Epithelial cell of proximal tubule (primary cell): Measurements from ENCODE around the gene TMEM86A. TPM values are rescaled to one million over a fixed set of nuclear protein-coding genes. Genes with fewer than 3 reads are reported as not detected.

Source experiments
- DNase-seq: peaks from one replicate; pipeline ENCODE4 v3.0.0-alpha.2; 2011; ENCODE audit warnings: low read depth
- H3K4me3 ChIP-seq: 2 replicates; pipeline ENCODE4 v1.5.1; 2011; ENCODE audit warnings: low read depth, mild to moderate bottlenecking, low read length
- total RNA-seq: library from RNA; depleted of rRNA; stranded (reverse); fragments of >200 nt; gene quantifications from 2 replicates; pipeline ENCODE4 v1.2.3, GENCODE V29; 2015
- TF ChIP-seq, protein P1 (sequence below): conservative IDR thresholded peaks from 2 replicates; pipeline ENCODE4 v1.5.1; 2012; ENCODE audit warnings: low read depth, mild to moderate bottlenecking, low read length

The TMEM86A gene
- total RNA-seq, 1 donor from 2014 or later: 0.92 TPM

DNA sequence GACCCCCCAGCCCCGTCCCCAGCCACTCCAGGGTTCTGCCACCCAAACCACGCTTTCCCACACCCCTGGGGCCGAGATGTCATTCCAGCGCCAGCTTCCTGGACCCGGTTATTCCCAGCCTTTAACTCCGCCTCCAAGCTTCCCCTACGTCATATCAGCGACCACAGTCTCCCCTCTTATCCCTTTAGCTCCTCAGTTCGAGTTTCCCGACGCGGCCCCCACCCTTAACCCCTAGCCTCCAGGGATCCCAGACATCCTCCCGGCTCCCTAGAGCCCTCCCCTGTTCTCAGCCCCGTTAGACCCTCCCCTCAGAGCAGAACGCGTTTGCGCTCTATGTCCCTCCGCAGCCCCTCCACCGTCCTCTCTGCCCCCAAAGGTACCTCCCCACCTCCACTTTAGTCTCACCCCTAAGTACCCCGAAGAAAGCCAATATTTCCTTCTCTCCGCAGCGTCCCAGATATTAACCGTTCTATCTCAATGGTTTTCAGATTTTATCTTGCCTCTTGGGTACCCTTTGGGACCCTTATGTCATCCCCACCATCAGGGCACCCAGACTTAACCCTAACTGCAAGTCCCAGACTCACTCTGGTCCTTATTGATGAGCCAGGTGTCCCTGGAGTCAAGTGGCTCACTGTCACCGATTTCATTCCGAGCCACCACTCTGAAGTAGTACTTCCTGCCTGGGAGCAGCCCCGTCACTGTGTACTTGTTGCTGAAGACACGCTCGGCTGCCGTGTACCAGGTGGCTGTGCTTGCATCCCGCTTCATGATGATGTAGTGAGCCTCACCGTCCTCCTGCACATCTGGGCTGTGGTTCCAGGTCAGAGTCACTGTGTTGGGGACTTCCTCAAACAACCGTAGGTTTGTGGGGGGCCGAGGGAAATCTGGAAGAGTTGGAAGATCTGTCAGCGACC, 8.0 kb downstream of the TMEM86A start:
- H3K4me3 ChIP-seq: peak overlapping the region; percentile 70
- DNase-seq: no peak
- TF ChIP-seq, protein P1, sequence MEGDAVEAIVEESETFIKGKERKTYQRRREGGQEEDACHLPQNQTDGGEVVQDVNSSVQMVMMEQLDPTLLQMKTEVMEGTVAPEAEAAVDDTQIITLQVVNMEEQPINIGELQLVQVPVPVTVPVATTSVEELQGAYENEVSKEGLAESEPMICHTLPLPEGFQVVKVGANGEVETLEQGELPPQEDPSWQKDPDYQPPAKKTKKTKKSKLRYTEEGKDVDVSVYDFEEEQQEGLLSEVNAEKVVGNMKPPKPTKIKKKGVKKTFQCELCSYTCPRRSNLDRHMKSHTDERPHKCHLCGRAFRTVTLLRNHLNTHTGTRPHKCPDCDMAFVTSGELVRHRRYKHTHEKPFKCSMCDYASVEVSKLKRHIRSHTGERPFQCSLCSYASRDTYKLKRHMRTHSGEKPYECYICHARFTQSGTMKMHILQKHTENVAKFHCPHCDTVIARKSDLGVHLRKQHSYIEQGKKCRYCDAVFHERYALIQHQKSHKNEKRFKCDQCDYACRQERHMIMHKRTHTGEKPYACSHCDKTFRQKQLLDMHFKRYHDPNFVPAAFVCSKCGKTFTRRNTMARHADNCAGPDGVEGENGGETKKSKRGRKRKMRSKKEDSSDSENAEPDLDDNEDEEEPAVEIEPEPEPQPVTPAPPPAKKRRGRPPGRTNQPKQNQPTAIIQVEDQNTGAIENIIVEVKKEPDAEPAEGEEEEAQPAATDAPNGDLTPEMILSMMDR: no peak

DNA sequence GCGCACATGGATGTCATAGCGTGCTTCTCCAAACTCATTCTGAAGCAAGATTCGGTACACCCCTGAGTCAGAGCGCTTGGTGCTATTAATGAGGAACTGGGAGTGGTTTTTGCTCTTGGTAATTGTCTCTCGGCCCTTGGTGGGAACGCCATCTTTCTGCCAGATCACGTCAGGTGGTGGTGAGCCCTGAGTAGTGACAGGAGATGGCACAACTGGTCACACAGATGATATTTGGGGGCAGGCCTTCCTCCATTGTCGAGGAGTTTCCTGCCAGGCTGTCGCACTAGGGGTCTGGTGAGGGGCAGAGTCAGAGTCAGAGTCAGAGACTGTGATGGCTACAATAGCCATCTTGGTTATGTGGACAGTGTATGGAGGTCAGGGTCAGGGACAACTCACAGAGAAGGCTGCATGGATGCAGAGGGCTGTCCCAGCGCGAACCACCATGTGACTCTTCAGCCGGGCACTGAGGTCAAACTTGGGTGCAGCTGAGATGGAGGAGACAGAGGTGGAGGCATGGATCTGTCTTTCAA, 9.3 kb downstream of the TMEM86A start:
- TF ChIP-seq, protein P1: no peak
- H3K4me3 ChIP-seq: no peak overlapping the region
- DNase-seq: no peak

DNA sequence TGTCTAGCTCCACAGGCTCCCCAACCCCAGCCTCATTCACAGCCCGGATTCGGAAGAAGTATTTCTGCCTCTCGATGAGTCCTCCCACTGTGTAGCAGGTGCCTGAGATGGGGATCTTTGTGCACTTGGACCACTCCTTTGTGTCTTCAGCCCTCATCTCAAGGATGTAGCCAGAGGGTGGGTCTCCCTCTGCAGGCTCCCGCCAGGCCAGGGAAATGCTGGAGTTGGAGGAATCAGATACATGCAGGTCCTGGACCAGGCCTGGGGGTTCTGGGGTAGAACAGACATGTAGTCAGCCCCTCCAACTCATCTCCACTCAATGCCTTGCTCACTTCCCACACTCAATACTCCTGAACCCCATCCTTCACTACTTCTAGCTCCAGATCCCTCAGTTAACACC, 10.8 kb downstream of the TMEM86A start:
- H3K4me3 ChIP-seq: no peak overlapping the region
- TF ChIP-seq, protein P1: no peak
- DNase-seq: no peak

DNA sequence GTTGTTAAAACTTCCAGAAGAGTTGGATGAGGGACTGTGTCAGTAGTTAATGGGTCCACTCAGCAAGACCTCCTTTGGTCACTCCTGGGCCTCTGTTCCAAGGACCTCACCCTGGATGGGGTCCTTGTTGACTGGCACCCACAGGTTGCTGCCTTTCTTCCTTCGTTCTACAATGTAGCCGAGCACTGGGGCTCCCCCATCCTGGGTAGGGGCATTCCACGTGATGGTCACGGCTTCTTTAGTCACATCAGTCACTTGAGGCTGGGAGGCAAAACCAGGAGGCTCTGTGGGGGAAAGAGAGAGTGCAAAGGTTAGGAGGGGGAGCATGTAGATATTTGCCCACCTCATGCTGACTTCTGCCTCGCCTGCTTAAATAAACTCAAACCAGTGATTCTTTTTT, 12.0 kb downstream of the TMEM86A start:
- no peak for DNase-seq
- H3K4me3 ChIP-seq: no peak overlapping the region
- TF ChIP-seq, protein P1: no peak

DNA sequence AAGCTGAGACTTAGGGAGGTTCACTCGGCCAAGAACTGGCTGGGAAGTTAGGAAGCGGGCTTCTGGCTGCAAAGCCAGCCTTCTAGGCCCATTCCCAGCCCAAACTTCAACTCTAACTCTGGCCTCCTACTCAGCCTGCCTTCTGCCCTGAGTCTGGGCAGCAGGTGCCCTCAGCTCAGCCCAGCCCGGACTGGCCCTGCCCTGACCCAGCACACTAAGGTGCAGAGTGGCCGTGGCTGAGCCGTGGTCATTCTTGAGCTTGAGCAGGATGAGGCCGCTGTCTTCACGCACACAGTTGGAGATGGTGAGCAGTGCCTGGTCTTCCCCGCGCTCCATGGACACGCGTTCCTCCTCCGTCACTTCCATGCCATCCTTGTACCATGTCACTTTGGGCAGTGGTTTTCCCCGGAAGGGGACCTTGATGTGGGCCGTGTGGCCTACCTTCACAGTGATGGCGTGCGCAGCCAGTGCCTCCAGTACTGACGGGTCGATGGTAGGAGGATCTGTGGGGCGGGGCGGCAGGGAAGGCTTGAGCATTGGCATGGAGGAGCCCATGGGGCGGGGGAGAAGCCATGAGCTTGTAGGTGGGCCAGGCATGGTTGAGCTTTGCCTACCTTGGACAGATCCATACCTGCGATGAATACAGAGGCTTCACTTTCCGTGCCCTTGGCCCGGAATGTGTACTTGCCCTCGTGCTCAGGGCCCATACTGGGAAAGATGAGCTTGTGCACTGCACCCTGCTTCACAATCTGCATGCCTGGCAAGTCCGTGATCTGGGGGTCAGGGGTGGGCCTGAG, 15.3 kb downstream of the TMEM86A start:
- no peak for DNase-seq
- no peak overlapping the region for H3K4me3 ChIP-seq
- TF ChIP-seq, protein P1: no peak

DNA sequence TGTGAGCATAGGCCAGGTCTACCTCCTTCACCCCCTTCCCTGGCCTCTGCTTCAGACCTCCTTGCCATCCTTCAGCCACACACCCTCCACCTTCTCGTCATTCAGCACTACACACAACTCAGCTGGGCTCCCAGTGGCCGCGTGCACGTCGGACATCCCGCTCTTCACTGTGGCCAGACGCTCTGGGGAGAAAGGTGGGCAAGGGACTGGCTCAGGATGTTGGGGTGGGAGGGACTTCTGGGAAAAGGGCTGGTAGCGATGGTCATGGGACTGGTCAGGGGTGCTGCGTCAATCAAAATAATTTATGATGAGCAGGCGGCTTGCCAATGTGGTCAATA, 15.8 kb downstream of the TMEM86A start:
- no peak overlapping the region for H3K4me3 ChIP-seq
- TF ChIP-seq, protein P1: no peak
- no peak for DNase-seq
